Measurements from ENCODE around the gene NIN. TPM values are rescaled to one million over a fixed set of nuclear protein-coding genes. Genes with fewer than 3 reads are reported as not detected.

The NIN gene
- total RNA-seq, 1 donor from 2014 or later = 45.4 TPM

DNA sequence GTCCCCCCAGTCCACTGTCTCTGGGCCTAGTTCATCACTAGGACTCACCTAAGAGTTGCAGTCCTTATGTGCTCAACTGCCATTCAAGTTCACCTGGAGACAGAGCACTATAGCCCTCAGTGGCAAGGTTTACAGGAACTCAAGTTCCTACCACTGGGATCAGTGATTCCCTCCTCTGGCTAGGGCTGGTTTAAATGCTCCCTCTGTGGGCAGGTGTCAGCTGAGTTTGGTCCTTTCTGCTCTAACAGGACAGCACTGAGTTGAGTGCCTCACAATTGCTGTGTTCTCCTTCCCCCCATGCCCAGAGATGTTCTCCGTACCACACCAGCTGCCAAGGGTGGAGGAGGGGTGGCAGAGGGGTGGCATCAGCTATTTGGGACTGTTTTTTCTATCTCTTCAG, 142.1 kb downstream of the NIN start:
- H3K4me3 Mint-ChIP-seq (ENCODE audit: unreplicated experiment) = no peak overlapping the region
- TF ChIP-seq, protein P1, sequence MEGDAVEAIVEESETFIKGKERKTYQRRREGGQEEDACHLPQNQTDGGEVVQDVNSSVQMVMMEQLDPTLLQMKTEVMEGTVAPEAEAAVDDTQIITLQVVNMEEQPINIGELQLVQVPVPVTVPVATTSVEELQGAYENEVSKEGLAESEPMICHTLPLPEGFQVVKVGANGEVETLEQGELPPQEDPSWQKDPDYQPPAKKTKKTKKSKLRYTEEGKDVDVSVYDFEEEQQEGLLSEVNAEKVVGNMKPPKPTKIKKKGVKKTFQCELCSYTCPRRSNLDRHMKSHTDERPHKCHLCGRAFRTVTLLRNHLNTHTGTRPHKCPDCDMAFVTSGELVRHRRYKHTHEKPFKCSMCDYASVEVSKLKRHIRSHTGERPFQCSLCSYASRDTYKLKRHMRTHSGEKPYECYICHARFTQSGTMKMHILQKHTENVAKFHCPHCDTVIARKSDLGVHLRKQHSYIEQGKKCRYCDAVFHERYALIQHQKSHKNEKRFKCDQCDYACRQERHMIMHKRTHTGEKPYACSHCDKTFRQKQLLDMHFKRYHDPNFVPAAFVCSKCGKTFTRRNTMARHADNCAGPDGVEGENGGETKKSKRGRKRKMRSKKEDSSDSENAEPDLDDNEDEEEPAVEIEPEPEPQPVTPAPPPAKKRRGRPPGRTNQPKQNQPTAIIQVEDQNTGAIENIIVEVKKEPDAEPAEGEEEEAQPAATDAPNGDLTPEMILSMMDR (IDR thresholded peaks at IDR 0.05; ENCODE audit: insufficient read depth, low read depth, low read length) = no peak
- TF ChIP-seq EZH2 (IDR thresholded peaks at IDR 0.05; ENCODE audit: insufficient read depth, low read length) = no peak
- no peak overlapping the region for H3K27ac Mint-ChIP-seq (ENCODE audit: unreplicated experiment)
- H3K27me3 Mint-ChIP-seq (ENCODE audit: low read depth, unreplicated experiment) = no peaks in the 10 kb centered on the region
- Histone ChIP-seq H3K27ac (ENCODE audit: low read depth, low read length) (no peak overlapping the region), H3K4me1 (ENCODE audit: insufficient read depth, low read length) (no peaks in the 10 kb centered on the region), H3K27me3 (ENCODE audit: insufficient read depth, low read length) (no peaks in the 10 kb centered on the region), H3K4me2 (ENCODE audit: low read length) (no peak overlapping the region), H3K36me3 (ENCODE audit: insufficient read depth, low read length) (no peaks in the 10 kb centered on the region), H3K9me3 (ENCODE audit: insufficient read depth, low read depth, low read length) (peaks cover 3% of the 10 kb centered on the region), H4K20me1 (ENCODE audit: insufficient read depth, low read length) (no peaks in the 10 kb centered on the region), H3K4me3 (ENCODE audit: insufficient read depth, low read depth, low read length) (no peak overlapping the region), H2AFZ (ENCODE audit: low read depth, low read length) (no peak overlapping the region), H3K79me2 (ENCODE audit: insufficient read depth, low read length) (no peaks in the 10 kb centered on the region), H3K9ac (ENCODE audit: low read length) (no peak overlapping the region)
- peaks cover 3% of the 10 kb centered on the region for H3K9me3 Mint-ChIP-seq (ENCODE audit: unreplicated experiment)
- no peaks in the 10 kb centered on the region for H3K4me1 Mint-ChIP-seq (ENCODE audit: low read depth, unreplicated experiment)
- DNase-seq (ENCODE audit: low read depth) (no peak), FAIRE-seq (no peak)
- H3K36me3 Mint-ChIP-seq (ENCODE audit: low read depth, unreplicated experiment) = no peaks in the 10 kb centered on the region

DNA sequence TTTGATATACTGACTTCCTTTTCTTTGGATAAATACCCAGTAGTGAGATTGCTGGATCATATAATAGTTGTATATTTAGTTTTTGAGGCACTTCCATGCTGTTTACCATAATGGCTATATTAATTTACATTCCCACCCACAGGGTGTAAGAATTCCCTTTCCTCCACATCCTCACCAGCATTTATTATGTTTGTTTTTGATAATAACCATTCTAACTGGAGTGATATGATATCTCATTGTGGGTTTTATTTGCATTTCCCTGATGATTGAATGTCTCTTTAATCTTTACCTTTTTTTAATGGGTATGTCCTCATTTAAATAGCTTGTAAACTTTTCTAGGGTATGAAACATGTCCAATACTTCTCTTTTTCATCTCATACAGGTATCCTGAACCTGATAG, 151.3 kb downstream of the NIN start:
- no peak overlapping the region for H3K27ac ChIP-seq (ENCODE audit: low read depth, low read length)
- no peaks in the 10 kb centered on the region for H3K36me3 ChIP-seq (ENCODE audit: insufficient read depth, low read length)
- H3K4me1 Mint-ChIP-seq (ENCODE audit: low read depth, unreplicated experiment) = peaks cover 27% of the 10 kb centered on the region
- no peak overlapping the region for H3K4me3 ChIP-seq (ENCODE audit: insufficient read depth, low read depth, low read length)
- H3K27ac Mint-ChIP-seq (ENCODE audit: unreplicated experiment) = no peak overlapping the region
- H2AFZ ChIP-seq (ENCODE audit: low read depth, low read length) = no peak overlapping the region
- no peak overlapping the region for H3K4me2 ChIP-seq (ENCODE audit: low read length)
- peaks cover 24% of the 10 kb centered on the region for H3K4me1 ChIP-seq (ENCODE audit: insufficient read depth, low read length)
- H3K4me3 Mint-ChIP-seq (ENCODE audit: unreplicated experiment) = no peak overlapping the region
- H3K27me3 Mint-ChIP-seq (ENCODE audit: low read depth, unreplicated experiment) = no peaks in the 10 kb centered on the region
- no peaks in the 10 kb centered on the region for H3K79me2 ChIP-seq (ENCODE audit: insufficient read depth, low read length)
- no peak overlapping the region for H3K9ac ChIP-seq (ENCODE audit: low read length)
- DNase-seq (ENCODE audit: low read depth) = no peak
- H3K9me3 Mint-ChIP-seq (ENCODE audit: unreplicated experiment) = peaks cover 4% of the 10 kb centered on the region
- H3K27me3 ChIP-seq (ENCODE audit: insufficient read depth, low read length) = no peaks in the 10 kb centered on the region
- no peak for TF ChIP-seq EZH2 (IDR thresholded peaks at IDR 0.05; ENCODE audit: insufficient read depth, low read length)
- TF ChIP-seq, protein P1 (IDR thresholded peaks at IDR 0.05; ENCODE audit: insufficient read depth, low read depth, low read length) = no peak
- no peaks in the 10 kb centered on the region for H3K9me3 ChIP-seq (ENCODE audit: insufficient read depth, low read depth, low read length)
- H3K36me3 Mint-ChIP-seq (ENCODE audit: low read depth, unreplicated experiment) = no peaks in the 10 kb centered on the region
- no peaks in the 10 kb centered on the region for H4K20me1 ChIP-seq (ENCODE audit: insufficient read depth, low read length)
- peak; percentile 66 for FAIRE-seq

GRCh38 chr14:50678163-50678562, 152.8 kb downstream of the NIN start:
- Histone ChIP-seq H4K20me1 (ENCODE audit: insufficient read depth, low read length) (no peaks in the 10 kb centered on the region), H3K27ac (ENCODE audit: low read depth, low read length) (peak overlapping the region; percentile 71), H3K9me3 (ENCODE audit: insufficient read depth, low read depth, low read length) (no peaks in the 10 kb centered on the region), H3K4me1 (ENCODE audit: insufficient read depth, low read length) (peaks cover 24% of the 10 kb centered on the region), H3K79me2 (ENCODE audit: insufficient read depth, low read length) (no peaks in the 10 kb centered on the region), H2AFZ (ENCODE audit: low read depth, low read length) (no peak overlapping the region), H3K36me3 (ENCODE audit: insufficient read depth, low read length) (no peaks in the 10 kb centered on the region), H3K4me3 (ENCODE audit: insufficient read depth, low read depth, low read length) (peak overlapping the region; percentile 41), H3K4me2 (ENCODE audit: low read length) (peak overlapping the region; percentile 84), H3K9ac (ENCODE audit: low read length) (peak overlapping the region; percentile 21), H3K27me3 (ENCODE audit: insufficient read depth, low read length) (no peaks in the 10 kb centered on the region)
- Mint-ChIP-seq H3K27ac (ENCODE audit: unreplicated experiment) (no peak overlapping the region), H3K4me3 (ENCODE audit: unreplicated experiment) (no peak overlapping the region), H3K27me3 (ENCODE audit: low read depth, unreplicated experiment) (no peaks in the 10 kb centered on the region), H3K36me3 (ENCODE audit: low read depth, unreplicated experiment) (no peaks in the 10 kb centered on the region), H3K9me3 (ENCODE audit: unreplicated experiment) (peaks cover 4% of the 10 kb centered on the region), H3K4me1 (ENCODE audit: low read depth, unreplicated experiment) (peaks cover 29% of the 10 kb centered on the region)
- TF ChIP-seq, protein P1 (IDR thresholded peaks at IDR 0.05; ENCODE audit: insufficient read depth, low read depth, low read length) = no peak
- TF ChIP-seq EZH2 (IDR thresholded peaks at IDR 0.05; ENCODE audit: insufficient read depth, low read length) = no peak
- FAIRE-seq (no peak), DNase-seq (ENCODE audit: low read depth) (no peak)

Data from astrocyte (in vitro differentiated cells and primary cell).